Activated CD8-positive, alpha-beta memory T cell treated with anti-CD3 and anti-CD28 coated beads for 1 hour (primary cell): ENCODE data around the gene SIGLEC1.

ENCODE experiments used
- DNase-seq, 2 donors: peaks; one replicate each; pipeline ENCODE4 v3.0.0-alpha.2; 2020; ENCODE audit warnings: low read depth in 1 of 2; ENCODE audit errors: extremely low read depth in 1 of 2

SIGLEC1 gene

DNA sequence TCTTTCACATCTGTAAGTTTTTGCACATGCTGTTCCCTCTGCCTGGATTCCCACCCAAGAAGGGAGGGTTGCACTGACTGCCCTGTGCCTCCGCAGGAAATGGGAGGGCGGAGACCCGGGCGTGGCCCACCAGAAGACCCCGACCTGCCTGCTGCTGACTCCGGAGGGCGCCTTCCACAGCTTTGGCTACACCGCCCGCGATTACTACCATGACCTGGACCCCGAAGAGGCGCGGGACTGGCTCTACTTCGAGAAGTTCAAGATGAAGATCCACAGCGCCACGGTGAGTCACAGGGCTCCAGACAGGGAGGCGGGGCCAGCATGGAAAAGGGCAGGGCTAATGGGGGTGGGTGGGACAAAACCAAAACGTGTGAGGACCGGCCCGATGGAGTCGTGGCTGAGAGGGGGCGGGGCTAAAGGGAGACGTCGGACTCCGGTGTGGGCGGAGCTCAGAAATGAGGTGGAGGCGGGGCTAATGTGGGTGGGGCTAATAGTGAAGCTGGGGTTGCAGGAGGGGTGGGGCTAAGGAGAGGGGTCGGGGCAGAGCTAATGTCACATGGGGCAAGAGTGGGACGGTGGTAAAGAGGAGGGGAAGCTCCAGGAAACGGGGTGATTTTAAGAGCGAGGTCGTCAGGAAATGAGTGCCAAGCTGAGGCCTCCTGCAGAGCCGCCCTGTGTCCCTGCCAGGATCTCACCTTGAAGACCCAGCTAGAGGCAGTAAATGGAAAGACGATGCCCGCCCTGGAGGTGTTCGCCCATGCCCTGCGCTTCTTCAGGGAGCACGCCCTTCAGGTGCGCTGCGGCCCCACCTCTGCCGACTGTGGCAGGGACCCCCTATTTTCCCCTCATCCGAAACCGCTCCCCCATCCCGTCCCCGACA lies 32.6 kb upstream of the SIGLEC1 start:
- peak; percentile 42 to 47 for DNase-seq

DNA sequence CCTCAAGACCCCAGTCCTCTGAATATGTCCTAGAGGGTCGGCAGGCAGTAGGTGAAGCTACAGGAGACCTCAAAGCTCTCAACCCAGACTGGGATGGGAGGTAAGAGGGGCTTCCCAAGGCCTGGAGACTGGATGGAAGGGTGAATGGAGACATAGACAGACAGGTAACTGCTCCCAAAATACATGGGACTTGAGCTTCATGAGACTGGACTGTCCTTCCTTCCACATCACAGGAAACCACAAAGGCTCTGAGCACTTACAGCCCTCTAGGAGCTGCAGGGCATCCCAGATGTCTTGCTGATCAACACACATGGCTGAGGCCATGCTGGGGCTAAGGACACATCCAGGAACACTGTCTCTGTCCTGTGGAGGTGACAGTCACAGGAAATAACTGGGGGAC lies 31.6 kb upstream of the SIGLEC1 start:
- DNase-seq: no peak

DNA sequence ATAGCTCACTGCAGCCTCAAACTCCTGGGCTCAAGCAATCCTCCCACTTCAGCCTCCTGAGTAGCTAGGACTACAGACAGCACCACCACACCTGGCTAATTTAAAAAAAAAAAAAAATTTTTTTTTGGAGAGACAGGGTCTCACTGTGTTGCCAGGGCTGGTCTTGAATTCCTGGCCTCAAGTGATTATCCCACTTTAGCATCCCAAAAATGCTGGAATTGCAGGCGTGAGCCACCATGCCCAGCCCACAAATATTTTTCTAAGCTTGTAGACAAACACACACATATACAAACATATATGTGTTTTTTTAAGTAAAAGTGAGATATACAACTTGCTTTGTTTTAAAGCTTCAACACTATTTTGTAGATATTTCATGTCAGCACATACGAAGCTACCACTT lies 30.9 kb upstream of the SIGLEC1 start:
- no peak for DNase-seq

DNA sequence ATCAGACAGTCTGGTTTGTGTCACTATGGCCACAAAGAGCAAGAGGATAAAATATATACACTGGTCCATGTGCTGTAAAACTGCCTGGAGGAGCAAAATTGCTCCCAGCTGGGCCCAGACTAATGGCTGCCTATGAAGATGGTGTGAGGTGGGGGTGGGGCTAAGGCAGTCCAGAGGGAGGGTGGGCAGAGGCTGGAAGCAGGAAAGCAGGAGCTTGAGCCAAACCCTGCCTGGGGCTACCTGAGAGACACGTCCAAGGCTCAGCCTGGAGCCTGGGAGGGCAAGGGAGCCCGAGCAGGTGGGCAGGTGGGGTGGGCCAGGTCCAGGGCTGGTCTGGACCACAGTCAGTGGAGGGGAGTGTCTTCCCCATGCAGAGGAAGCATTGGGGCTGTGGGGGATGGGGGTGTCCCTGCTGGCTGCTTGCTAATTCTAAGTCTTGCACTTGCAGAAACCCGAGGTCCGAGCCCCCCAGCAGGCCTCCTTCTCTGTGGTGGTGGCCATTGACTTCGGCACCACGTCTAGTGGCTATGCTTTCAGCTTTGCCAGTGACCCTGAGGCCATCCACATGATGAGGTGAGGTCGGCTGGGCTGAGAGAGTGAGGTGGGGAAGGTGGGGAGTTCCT lies 29.5 kb upstream of the SIGLEC1 start:
- DNase-seq: no peak

DNA sequence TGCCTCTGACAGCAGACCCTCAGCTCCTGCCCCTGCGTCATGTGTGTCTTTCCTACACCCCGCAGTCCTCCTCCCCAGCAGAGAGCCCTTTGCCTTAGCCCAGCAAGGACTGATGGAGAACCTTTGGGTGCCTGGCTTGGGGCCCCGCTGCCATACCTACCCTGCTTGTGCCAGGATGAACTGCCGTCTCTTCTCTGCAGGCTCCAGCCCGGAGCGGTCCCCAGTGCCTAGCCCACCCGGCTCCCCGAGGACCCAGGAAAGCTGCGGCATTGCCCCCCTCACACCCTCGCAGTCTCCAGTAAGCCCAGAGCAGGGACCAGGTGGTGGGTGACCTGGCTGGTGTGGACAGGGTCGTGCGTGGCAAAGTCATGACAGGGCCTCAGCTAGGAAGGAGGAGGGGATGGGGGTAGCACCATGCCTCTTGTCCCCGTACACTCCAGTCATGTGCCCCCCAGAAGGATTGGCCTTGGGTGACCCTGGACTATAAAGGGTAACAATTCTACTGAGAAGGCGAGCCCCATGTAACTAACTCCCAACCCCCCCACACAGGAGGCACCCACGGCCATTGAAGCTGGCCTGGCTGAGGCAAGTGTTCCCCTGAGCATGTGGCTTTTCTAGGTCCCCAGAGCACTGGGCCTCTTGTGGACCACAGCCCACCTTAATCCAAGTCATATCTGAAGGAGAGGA lies 28.4 kb upstream of the SIGLEC1 start:
- DNase-seq: no peak

DNA sequence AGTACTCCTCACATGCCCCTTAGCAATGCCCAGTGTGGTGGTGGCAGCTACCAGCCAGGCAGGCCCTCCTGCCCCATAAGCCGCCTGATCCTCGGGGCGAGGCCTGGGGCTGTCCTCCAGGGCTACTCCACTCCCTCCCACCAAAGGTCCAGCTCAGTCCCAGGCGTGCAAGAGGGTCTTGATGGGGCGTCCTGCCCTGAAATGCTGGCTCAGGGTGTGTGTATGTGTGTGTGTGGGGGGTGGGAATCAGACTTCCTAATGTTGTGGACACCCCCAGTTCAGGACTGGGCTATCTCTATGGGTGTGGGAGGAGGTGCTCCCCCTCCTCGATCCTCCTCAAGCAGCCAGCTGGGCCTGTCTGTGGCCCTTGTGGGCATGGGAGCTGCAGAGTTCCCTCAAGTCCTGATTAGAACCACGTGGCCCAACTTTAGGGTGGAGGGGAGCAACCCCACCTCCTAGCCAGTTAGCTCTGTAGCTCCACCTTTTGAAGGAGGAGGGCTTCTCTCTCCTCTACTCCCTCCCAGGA lies 27.6 kb upstream of the SIGLEC1 start:
- DNase-seq: no peak

DNA sequence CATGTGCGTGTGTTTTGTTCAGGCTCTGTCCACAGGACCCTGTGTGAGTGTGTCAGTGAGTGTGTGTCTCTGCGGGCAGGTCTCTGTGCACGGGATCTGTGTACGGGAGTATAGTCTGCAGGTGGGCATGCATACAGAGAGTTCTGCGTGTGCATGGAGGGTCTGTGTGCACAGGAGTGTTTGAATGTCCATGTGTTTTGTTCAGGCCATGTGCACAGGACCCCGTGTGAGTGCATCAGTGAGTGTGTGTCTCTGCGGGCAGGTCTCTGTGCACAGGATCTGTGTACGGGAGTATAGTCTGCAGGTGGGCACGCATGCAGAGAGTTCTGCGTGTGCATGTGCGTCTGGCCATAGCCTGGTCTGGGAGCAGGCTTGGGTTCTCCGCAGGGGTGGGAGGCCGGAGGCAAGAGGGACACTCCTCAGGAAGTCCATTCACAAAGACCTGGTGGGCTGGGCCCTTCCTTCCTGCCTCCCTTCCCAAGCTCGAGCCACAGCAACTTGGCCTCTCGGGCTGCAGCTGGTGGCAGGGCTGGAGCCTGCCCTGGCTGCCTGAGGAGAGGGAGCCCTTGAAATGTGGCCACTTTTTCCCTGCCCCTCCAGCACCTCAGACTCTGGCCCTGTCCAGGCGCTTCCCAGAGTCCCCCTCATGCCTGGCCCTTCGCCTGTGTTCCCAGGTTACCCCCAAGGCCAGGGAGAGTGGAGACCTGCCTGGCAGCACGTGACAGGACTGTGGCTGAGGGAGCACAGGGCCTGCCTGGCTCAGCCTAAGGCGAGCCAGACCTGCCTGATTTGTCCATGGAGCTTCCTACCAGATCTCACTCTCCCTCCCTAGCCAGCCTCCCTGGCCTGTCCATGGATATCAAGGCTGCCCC lies 26.9 kb upstream of the SIGLEC1 start:
- no peak for DNase-seq

DNA sequence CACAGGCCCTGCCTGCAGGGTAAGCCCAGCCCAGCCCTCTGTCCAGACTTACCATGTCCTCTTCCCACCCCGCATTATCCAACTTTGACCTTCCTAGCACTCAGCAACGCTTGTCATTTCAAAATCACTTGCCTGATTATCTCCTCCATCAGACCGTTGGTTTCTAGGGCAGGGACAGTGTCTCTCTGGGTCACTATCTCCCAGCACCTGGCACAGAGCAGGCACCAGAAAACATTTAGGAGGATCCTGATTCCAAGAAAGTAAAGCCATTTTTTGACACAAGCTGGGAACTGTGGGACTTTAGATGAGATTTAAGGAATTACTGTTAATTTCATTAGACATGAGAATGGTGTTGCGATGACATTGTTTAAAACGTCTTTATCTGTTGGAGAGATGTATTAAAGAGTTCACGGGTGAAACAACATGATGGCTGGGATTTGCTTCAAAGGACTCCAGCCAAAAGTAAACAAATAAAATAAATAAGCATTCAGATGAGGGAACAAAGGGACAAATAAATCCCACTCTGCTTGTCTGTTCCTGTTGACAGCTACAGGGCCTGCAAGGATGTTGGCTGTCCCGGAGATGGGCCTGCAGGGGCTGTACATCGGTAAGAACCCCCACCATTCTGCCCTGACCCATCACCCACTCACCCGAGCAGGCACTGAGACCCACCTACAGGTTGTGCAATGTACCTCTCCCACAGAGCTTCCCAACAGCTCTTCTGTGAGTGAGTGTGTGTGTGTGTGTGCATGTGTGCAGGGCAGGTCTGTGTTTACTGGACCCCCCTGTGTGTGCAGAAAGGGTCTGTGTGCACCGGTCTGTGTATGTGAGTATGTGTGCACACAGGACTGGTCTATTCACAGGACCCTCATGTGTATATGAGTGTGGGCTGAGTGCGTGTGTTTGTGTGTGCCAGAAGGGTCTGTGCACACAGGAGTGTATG lies 26.0 kb upstream of the SIGLEC1 start:
- DNase-seq: no peak

DNA sequence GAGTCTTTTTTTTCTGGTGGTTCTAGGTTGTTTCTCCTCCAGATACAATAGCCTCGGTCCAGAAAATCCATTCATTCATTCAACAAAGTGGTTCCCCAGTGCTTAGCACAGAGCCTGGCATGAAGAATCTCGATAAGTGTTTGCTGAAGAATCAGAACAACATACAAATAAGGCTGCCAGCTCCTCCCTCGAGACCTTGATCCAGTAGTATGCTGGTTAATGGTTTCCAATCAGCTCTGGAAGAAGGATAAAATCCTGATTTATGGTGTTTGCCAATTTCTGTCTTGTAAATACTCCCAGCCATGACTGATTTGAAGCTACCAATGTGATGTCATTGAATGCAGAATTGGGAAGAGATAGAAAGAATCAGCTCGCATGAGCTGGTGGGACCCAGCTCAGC lies 23.4 kb upstream of the SIGLEC1 start:
- no peak for DNase-seq

DNA sequence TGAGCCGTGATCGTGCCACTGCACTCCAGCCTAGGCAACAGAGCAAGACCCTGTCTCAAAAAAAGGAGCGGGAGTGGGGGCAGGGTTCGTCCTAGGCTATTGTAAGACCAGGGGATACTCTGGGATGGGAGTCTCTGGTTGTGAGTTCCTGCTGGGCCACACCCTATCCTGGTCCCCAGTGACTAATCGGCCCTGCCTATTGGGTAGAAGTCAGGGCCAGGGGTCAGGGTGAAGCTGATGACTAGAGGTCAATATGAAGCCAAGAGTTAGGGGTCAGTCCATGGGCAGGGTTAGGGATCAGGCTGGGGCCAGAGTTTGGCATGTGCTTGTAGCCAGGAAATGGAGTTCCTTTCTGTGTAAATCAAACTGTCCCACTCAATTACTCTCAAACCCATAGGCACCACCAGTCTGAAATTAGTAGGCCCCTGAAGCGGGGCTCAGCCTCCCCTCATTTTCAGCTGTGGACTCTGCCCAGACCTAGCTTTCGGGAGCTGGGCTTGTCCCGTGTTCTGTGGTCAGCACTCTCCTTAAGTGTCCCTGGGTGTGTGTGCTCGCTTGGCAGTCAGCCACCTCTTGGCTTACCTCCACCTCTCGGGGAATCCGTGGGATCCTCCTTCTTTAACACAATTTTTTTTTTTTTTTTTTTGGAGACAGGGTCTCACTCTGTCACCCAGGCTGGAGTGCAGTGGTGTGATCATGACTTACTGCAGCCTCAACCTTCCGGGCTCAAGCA lies 21.9 kb upstream of the SIGLEC1 start:
- no peak for DNase-seq

DNA sequence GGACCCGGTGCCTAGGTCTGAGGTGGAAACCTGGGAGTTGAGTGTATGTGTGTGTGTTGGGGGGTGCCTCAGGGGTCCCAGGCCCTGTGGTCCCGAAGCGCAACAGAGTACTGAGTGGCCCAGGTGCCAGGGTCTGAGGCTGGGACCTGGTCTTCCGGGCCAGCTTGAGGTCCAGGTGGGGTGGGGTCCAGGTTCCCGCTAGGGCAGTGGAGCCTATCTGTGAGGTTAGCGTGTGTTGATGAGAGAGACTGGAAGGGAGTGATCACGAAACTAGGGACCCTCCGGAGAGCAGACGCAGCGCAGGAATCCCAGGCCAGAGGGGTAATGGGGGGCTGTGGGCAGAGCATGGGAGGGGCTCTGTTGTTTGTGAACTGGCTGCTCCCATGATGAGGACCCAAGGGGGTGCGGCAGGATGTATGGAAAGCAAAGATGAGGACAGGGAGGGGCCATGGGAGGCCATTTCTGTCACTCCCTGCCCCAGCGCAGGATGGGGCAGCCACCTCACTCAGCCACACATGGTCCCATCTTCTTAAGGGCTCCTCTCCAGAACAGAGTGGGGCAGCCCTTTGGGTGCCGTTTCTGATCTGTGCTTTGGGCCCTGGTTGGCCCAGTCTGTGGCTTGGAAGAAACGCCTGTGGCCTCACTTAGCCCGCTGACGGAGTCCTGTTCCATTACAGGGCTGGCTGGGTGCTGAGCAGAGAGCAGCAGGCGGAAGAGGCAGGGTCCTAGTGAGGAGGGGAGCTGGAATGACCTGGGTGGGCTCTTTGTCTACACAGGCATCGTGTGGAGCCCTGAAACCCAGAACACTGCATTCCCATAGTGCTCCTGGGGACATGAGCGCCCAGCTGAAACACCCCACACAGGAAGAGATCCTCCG lies 21.0 kb upstream of the SIGLEC1 start:
- DNase-seq: no peak

DNA sequence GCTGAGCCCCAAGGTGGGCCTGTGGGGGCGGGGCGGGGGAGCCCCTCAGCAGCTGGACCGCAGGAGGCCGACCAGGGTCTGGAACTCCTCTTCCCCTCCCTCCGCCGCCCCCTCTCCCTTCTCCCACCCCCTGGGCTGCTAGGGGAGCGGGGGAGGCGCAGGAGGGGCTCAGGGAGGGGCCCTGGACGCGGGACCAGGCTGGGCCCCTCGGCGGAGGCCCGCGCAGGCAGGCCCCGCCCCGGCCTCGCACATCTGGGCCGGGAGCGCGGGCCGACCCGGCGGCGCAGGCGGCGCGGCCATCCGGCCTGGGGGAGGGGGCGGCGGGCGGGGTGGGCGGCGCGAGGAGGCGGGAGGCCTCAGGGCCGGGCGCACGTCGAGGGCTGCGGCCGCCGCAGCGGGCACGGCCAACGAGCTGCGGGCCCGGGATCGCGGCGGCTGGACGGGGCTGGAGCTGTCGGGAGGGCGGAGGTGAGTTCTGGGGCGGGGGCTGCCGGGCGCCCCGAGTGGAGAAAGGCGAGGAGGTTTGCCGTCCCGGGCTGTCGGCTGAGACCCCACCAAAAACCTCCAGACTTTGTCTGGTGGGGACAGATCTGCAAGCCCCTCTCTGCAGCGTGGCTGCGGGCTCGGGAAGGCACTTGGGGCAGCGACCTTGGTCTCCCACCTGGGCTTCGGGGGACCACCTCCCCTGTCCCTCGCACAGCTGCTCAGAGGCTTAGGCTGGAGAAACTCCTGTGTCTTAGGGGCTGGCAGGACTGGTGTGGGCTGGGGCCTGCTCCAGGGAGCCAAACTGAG lies 20.1 kb upstream of the SIGLEC1 start, which contains the start of gene HSPA12B:
Gene HSPA12B (plus strand): TSS at position 359 of the 792 bp plus-strand sequence. CDS start 5,990 bp downstream, outside the sequence.
- DNase-seq: no peak

DNA sequence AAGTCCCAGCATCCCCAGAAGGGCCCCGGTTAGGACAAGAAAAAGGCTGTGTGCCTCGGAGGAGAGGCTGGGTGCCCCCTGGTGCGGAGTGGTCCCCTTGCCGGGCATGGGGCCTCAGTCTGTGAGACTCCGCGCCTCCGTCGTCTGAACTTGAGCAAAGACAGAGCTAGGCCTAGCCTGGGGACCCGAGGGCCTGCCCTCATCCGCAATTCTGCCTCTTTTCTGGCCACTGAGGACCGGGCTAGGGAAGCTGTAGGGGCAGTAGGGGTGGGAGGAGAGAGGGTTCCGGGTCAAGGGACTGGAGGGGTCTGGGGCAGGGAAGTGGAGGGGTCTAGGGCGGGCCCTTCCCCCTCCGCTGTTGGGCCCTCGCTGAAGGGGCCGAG lies 19.5 kb upstream of the SIGLEC1 start:
- no peak for DNase-seq

DNA sequence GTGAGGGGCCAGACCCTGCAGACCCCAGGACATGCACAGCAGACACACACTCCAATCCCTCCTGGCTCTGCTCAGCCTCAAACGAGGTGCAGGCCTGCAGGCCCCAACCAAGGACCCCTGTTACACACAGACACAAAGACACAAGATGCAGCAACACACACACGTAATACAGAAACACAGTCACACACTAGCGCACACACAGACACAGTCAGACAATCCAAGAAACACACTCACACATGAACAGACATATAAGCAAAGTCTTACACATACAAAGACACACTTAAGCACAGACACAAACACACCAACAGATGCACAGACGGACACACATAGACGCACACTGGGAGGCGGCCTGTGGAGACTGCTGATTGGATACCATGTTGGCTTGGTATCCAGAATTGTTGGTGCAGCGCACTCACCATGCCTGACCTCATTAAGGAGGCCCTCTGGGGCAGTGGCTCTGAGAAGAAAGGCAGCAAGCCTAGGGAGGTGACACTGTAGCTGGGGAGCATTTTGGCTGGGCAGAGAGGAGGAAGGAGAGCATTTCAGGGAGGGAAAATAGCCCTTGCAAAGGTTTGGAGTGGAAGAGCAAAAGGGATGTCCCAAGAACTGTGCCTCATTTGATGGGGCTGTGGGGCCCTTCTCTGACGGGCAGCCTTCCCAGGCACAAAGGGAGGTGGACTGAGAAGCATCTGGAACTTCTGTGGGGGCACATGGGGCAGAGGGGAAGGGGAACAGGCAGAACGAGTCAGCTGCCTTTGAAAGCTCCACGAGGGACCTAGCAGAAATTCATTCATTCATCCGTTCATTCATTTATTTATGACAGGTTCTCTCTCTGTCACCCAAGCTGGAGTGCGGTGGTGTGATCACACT lies 18.6 kb upstream of the SIGLEC1 start:
- no peak for DNase-seq

DNA sequence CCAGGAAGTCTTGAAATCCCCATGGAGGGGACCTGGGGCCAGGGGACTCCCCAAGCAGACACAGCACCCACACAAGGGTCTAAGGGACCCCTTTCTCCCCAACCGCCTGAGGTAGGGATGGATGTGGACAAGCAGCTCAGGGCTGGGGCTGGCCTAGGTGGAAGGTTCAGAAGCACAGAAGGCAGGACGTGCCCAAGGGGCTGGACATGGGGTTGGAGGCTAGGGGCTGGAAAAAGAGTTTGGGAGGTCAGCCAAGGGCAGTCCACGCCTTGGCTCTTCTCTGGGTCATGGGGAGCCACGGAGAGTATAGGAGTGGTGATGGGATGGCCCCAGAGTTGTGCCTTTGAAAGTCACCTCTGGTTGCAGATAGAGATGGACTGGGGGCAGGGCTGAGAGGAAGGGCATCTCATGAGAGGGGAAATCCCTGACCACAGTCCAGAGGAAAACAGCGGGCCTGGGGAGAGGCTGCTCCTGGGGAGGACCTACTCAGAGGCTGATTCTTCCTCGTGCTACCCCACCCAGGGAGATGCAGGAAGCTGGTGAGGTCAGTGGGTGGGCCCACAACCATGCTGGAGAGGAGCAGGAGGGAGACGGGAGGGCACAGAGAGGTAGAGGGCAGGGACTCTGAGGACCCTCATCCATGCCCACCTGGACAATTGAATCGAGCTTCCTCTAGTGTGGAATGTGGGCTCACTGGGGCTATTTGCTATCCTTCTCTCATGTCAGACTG lies 17.6 kb upstream of the SIGLEC1 start:
- no peak for DNase-seq
